WERI-Rb-1 (cell line): ENCODE results near the gene GNB1.

Experiments
- DNase-seq: peaks from one replicate; pipeline ENCODE4 v3.0.0-alpha.2; 2020
- H3K27ac ChIP-seq: fragments of 250-450 bp; sonication (Bioruptor Pico); 2 replicates; pipeline ENCODE4 v1.5.1; 2020; ENCODE audit warnings: mild to moderate bottlenecking, moderate library complexity
- H3K27me3 ChIP-seq: fragments of 250-450 bp; sonication (Bioruptor Pico); 2 replicates; pipeline ENCODE4 v1.5.1; 2021; ENCODE audit warnings: mild to moderate bottlenecking, low read depth, moderate library complexity; ENCODE audit not compliant: insufficient read depth, severe bottlenecking
- H3K36me3 ChIP-seq: fragments of 250-450 bp; sonication (Bioruptor Pico); 2 replicates; pipeline ENCODE4 v1.5.1; 2020; ENCODE audit warnings: mild to moderate bottlenecking, moderate library complexity
- H3K4me3 ChIP-seq: 2 replicates; pipeline ENCODE4 v1.5.1; 2011; ENCODE audit warnings: low read depth, mild to moderate bottlenecking, control low read depth, low read length
- H3K9me3 ChIP-seq: fragments of 250-450 bp; sonication (Bioruptor Pico); 2 replicates; pipeline ENCODE4 v1.5.1; 2021; ENCODE audit warnings: mild to moderate bottlenecking, moderate library complexity; ENCODE audit not compliant: severe bottlenecking
- TF ChIP-seq, protein P1 (sequence below): IDR thresholded peaks from 2 replicates; pipeline ENCODE4 v1.5.1; 2011; ENCODE audit warnings: low read depth, mild to moderate bottlenecking, control low read depth, inconsistent platforms, low read length

GNB1 gene

DNA sequence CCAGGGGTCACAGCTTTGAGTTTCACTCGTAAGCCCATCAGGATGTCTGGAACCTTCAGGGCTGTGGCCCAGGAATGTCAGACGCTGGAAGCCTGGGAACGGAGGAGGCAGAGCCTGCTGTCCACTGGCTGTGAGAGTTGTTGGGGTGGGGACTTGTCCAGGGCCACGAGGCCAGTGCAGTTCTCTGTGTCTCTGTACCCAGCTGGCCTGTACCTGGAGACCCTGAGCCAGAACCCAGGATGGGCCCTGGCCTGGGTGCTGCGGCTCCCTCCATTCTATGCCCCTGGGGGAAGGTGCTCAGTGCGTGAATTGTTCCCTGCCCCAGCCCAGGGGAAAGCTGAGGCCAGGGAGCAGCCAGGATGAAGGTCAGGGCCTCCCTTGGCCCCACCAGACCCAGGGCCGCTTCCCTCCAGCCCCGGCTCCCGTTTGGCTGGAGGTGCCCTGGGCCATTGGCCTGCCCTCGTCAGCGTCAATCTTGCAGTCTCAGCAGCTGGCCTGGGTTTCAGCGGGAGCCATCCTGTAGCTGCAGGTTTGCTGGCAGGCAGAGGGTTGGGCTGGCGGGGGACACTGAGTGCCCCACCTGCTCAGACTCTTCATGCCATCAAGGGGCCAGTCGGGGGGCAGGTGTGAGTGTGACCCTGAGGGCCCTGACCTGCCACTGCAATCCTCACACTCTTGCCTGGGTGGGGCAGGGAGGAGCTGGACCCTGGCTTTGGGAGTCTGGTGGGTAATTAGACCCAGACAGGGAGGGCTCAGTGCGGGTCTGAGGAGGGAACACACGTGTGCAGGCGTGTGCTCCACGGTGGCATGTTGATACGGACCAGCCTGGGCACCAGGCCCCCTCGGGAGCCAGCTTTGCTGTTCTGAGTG lies 23.4 kb upstream of the GNB1 start:
- Histone ChIP-seq H3K27me3 (no peaks in the 10 kb centered on the region), H3K4me3 (no peak overlapping the region), H3K9me3 (no peaks in the 10 kb centered on the region), H3K36me3 (no peaks in the 10 kb centered on the region), H3K27ac (no peak overlapping the region)
- DNase-seq = no peak
- TF ChIP-seq, protein P1, sequence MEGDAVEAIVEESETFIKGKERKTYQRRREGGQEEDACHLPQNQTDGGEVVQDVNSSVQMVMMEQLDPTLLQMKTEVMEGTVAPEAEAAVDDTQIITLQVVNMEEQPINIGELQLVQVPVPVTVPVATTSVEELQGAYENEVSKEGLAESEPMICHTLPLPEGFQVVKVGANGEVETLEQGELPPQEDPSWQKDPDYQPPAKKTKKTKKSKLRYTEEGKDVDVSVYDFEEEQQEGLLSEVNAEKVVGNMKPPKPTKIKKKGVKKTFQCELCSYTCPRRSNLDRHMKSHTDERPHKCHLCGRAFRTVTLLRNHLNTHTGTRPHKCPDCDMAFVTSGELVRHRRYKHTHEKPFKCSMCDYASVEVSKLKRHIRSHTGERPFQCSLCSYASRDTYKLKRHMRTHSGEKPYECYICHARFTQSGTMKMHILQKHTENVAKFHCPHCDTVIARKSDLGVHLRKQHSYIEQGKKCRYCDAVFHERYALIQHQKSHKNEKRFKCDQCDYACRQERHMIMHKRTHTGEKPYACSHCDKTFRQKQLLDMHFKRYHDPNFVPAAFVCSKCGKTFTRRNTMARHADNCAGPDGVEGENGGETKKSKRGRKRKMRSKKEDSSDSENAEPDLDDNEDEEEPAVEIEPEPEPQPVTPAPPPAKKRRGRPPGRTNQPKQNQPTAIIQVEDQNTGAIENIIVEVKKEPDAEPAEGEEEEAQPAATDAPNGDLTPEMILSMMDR = no peak

DNA sequence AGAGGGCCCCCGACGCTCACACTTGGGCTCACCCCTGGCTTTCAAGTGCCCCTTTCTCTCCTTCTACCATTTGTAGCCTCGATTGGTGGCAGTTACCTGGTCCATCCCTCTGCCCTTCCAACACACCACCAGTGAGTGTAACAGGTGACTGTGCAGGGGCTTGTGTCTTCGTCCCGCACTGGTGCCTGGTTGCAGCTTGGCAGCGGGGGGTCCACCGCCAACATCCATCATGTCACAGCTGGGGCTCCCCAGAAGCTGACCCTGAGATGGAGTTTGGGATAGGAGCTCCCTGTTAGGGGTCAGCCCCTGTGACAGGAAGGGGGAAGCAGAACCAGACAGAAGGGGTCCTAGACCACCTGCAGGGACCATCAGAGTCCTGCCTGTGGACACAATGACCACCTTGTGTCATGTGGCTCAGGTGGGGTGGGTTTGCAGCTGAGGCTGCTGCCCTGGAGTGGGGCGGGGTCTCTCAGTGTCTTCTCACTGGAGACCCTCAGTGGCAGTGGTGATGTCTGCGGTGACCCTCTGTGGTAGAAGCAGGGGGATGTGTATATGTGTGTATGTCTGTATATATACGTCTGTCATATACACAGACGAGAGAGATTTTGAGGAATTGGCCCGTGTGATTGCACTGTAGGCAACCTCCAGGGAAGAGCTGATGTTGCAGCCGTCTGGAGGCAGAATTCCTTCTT lies 20.6 kb upstream of the GNB1 start:
- DNase-seq = no peak
- Histone ChIP-seq H3K27ac (no peak overlapping the region), H3K36me3 (no peaks in the 10 kb centered on the region), H3K4me3 (no peak overlapping the region), H3K27me3 (no peaks in the 10 kb centered on the region), H3K9me3 (no peaks in the 10 kb centered on the region)
- TF ChIP-seq, protein P1 = no peak

DNA sequence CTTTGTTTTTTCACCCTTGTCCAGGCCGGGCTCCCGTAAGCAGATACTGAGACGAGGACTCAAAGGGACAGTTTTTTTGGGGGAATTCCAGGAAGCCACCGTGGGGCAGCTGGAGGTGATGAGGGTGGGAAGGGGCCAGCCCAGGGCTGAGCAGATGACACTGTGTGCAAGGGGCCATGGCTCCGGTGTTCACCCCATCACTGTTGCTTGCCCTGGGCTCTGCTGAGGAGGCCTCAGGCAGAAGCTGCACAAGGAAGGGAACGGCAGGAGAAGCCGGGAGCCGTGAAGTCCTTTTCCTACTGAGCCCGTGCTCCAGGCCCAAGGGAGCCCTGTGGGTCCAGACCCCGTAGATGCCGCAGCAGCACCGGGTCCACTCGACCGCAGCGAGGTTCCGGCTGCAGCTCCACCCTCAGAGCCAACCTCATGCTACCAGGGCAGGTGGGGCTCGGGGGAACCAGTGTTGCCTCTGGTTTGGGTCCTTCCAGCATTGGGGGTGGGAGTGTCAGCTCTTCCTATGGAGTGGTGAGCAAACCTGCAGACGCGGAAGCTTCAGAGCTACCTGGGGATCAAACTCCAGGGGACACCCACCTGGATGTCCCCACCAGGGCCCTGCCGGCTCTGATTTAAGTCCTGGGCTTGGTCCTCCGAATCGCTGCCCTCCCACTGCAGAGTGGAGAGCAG lies 19.9 kb upstream of the GNB1 start:
- Histone ChIP-seq H3K36me3 (no peaks in the 10 kb centered on the region), H3K27me3 (no peaks in the 10 kb centered on the region), H3K4me3 (no peak overlapping the region), H3K27ac (no peak overlapping the region), H3K9me3 (no peaks in the 10 kb centered on the region)
- no peak for DNase-seq
- TF ChIP-seq, protein P1 = no peak

DNA sequence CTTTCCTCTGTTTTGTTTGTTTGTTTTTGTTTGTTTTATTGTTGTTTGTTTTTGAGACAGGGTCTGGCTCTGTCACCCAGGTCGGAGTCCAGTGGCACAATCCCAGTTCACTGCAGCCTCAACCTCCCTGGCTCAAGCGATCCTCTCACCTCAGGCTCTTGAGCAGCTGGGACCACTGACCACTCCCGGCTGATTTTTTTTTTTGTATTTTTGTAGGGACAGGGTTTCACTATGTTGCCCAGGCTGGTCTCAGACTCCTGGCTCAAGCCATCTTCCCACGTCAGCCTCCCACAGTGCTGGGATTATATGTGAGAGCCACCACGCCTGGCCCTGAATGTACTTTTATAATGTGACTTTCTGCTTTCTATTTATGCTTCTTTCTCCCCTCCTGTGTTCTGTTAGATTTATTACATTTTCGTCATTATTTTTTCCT lies 19.2 kb upstream of the GNB1 start:
- H3K27ac ChIP-seq = no peak overlapping the region
- no peaks in the 10 kb centered on the region for H3K36me3 ChIP-seq
- no peaks in the 10 kb centered on the region for H3K9me3 ChIP-seq
- H3K4me3 ChIP-seq = no peak overlapping the region
- no peaks in the 10 kb centered on the region for H3K27me3 ChIP-seq
- DNase-seq = no peak
- TF ChIP-seq, protein P1 = no peak

DNA sequence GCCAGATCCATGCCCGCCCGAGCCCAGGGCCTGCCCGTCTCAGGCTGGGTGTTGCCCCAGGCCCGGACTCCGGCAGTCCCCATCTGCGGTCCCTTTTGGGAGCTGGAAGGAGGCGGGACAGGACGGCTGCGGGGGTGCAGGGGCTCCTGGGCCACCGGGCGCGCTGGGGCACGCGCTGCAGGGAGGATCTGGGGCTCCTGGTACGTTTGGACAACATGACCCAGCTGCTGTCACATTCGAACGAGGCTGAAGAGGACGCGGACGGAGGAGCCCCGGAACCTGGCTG lies 17.6 kb upstream of the GNB1 start:
- no peaks in the 10 kb centered on the region for H3K9me3 ChIP-seq
- H3K36me3 ChIP-seq = no peaks in the 10 kb centered on the region
- peak overlapping the region; percentile 45 for H3K4me3 ChIP-seq
- no peak for DNase-seq
- TF ChIP-seq, protein P1 = no peak
- no peaks in the 10 kb centered on the region for H3K27me3 ChIP-seq
- H3K27ac ChIP-seq = peak overlapping the region; percentile 81
